Lower leg skin (tissue), 3 donors: ENCODE measurements around the gene FNDC3A.

Source experiments
- POLR2A ChIP-seq, 2 donors: fragments of 450-650 bp; IDR thresholded peaks; one replicate each; pipeline ENCODE4 v1.6.1; 2016 to 2017; ENCODE audit warnings: antibody characterized with exemption in 2 of 2, mild to moderate bottlenecking in 1 of 2, moderate library complexity in 1 of 2
- TF ChIP-seq, protein P1 (sequence below), 3 donors: fragments of 450-650 bp; IDR thresholded peaks; one replicate each; pipeline ENCODE4 v1.5.1; 2016; ENCODE audit warnings: antibody characterized with exemption in 3 of 3, mild to moderate bottlenecking in 3 of 3, moderate library complexity in 2 of 3

GRCh38 chr13:49022472-49023144 is 46.9 kb downstream of the FNDC3A start:
- TF ChIP-seq, protein P1, sequence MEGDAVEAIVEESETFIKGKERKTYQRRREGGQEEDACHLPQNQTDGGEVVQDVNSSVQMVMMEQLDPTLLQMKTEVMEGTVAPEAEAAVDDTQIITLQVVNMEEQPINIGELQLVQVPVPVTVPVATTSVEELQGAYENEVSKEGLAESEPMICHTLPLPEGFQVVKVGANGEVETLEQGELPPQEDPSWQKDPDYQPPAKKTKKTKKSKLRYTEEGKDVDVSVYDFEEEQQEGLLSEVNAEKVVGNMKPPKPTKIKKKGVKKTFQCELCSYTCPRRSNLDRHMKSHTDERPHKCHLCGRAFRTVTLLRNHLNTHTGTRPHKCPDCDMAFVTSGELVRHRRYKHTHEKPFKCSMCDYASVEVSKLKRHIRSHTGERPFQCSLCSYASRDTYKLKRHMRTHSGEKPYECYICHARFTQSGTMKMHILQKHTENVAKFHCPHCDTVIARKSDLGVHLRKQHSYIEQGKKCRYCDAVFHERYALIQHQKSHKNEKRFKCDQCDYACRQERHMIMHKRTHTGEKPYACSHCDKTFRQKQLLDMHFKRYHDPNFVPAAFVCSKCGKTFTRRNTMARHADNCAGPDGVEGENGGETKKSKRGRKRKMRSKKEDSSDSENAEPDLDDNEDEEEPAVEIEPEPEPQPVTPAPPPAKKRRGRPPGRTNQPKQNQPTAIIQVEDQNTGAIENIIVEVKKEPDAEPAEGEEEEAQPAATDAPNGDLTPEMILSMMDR (IDR thresholded peaks at IDR 0.05): no peak
- no peak for TF ChIP-seq POLR2A (IDR thresholded peaks at IDR 0.05)
